Measurements from ENCODE around the gene UBQLN4. TPM values are rescaled to one million over a fixed set of nuclear protein-coding genes. Genes with fewer than 3 reads are reported as not detected.

Gene UBQLN4
- polyA plus RNA-seq, 1 donor from 2014 or later: 34.9 TPM

DNA sequence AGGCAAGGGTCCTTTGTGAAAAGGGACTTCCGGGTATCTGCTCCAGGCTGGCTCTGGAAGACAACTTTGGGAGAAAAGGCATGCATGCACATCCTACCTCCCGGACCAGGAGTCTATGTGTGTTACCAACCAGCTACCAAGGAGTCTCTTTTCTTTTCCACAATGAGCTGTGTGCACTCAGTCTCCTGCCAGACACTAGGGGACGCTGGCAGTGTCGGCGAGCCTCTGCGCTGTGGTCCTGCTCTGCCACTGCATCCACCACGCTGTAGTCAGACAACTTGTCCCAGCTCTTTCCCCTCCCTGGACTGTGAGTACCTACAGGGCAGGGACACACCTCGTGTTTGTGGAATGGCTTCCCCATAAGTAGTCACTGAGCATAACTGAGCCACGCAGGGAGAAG is 27.7 kb downstream of the UBQLN4 start:
- Histone ChIP-seq H3K4me2 (ENCODE audit: low read length) (no peak overlapping the region), H4K20me1 (ENCODE audit: insufficient read depth) (no peaks in the 10 kb centered on the region), H3K79me2 (replicated peaks; ENCODE audit: insufficient read depth, low read length) (no peaks in the 10 kb centered on the region), H3K9me2 (ENCODE audit: insufficient read depth, low read length) (no peaks in the 10 kb centered on the region), H3K4me3 (ENCODE audit: low read length) (no peak overlapping the region), H3K27me3 (ENCODE audit: insufficient read depth, low read depth, low read length) (no peaks in the 10 kb centered on the region), H3K27ac (ENCODE audit: low read length) (no peak overlapping the region), H3K9ac (ENCODE audit: low read length) (no peak overlapping the region), H2AFZ (ENCODE audit: low read depth, low read length) (no peak overlapping the region), H3K36me3 (ENCODE audit: insufficient read depth, low read length) (no peaks in the 10 kb centered on the region), H3F3A (ENCODE audit: insufficient read depth, low read length, poor library complexity, severe bottlenecking) (no peaks in the 10 kb centered on the region), H3K9me3 (ENCODE audit: low read length) (no peaks in the 10 kb centered on the region)
- TF ChIP-seq MXI1 (conservative IDR thresholded peaks at IDR 0.05; ENCODE audit: poor library complexity, severe bottlenecking) (no peak), RAD21 (conservative IDR thresholded peaks at IDR 0.05) (no peak)
- TF ChIP-seq, protein P1, sequence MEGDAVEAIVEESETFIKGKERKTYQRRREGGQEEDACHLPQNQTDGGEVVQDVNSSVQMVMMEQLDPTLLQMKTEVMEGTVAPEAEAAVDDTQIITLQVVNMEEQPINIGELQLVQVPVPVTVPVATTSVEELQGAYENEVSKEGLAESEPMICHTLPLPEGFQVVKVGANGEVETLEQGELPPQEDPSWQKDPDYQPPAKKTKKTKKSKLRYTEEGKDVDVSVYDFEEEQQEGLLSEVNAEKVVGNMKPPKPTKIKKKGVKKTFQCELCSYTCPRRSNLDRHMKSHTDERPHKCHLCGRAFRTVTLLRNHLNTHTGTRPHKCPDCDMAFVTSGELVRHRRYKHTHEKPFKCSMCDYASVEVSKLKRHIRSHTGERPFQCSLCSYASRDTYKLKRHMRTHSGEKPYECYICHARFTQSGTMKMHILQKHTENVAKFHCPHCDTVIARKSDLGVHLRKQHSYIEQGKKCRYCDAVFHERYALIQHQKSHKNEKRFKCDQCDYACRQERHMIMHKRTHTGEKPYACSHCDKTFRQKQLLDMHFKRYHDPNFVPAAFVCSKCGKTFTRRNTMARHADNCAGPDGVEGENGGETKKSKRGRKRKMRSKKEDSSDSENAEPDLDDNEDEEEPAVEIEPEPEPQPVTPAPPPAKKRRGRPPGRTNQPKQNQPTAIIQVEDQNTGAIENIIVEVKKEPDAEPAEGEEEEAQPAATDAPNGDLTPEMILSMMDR (IDR thresholded peaks at IDR 0.05; ENCODE audit: poor library complexity, severe bottlenecking): peak; percentile 49

DNA sequence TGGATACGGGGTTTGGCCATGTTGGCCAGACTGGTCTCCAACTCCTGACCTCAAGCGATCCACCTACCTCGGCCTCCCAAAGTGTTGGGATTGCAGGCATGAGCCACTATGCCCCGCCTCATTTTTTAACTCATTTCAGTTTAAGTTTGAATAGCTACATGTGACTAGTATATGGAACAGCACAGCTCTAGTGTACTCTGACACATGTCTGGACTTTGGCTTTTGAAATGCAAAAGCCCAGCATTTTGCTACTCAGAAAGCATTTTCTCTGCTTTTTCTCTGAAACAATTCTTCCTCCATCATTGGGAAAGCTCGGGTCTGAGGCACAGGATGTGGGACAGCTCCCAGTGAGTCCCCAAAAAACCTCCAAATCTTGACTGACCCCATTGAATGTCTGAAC is 28.8 kb downstream of the UBQLN4 start:
- Histone ChIP-seq H3K27ac (ENCODE audit: low read length) (no peak overlapping the region), H4K20me1 (ENCODE audit: insufficient read depth) (no peaks in the 10 kb centered on the region), H3K9me2 (ENCODE audit: insufficient read depth, low read length) (no peaks in the 10 kb centered on the region), H3K9ac (ENCODE audit: low read length) (no peak overlapping the region), H3K79me2 (replicated peaks; ENCODE audit: insufficient read depth, low read length) (peaks cover 8% of the 10 kb centered on the region), H3K4me3 (ENCODE audit: low read length) (no peak overlapping the region), H3K36me3 (ENCODE audit: insufficient read depth, low read length) (no peaks in the 10 kb centered on the region), H3F3A (ENCODE audit: insufficient read depth, low read length, poor library complexity, severe bottlenecking) (no peaks in the 10 kb centered on the region), H2AFZ (ENCODE audit: low read depth, low read length) (no peak overlapping the region), H3K27me3 (ENCODE audit: insufficient read depth, low read depth, low read length) (no peaks in the 10 kb centered on the region), H3K4me2 (ENCODE audit: low read length) (no peak overlapping the region), H3K9me3 (ENCODE audit: low read length) (no peaks in the 10 kb centered on the region)
- TF ChIP-seq, protein P2, sequence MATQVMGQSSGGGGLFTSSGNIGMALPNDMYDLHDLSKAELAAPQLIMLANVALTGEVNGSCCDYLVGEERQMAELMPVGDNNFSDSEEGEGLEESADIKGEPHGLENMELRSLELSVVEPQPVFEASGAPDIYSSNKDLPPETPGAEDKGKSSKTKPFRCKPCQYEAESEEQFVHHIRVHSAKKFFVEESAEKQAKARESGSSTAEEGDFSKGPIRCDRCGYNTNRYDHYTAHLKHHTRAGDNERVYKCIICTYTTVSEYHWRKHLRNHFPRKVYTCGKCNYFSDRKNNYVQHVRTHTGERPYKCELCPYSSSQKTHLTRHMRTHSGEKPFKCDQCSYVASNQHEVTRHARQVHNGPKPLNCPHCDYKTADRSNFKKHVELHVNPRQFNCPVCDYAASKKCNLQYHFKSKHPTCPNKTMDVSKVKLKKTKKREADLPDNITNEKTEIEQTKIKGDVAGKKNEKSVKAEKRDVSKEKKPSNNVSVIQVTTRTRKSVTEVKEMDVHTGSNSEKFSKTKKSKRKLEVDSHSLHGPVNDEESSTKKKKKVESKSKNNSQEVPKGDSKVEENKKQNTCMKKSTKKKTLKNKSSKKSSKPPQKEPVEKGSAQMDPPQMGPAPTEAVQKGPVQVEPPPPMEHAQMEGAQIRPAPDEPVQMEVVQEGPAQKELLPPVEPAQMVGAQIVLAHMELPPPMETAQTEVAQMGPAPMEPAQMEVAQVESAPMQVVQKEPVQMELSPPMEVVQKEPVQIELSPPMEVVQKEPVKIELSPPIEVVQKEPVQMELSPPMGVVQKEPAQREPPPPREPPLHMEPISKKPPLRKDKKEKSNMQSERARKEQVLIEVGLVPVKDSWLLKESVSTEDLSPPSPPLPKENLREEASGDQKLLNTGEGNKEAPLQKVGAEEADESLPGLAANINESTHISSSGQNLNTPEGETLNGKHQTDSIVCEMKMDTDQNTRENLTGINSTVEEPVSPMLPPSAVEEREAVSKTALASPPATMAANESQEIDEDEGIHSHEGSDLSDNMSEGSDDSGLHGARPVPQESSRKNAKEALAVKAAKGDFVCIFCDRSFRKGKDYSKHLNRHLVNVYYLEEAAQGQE (IDR thresholded peaks at IDR 0.05; ENCODE audit: borderline replicate concordance): no peak

DNA sequence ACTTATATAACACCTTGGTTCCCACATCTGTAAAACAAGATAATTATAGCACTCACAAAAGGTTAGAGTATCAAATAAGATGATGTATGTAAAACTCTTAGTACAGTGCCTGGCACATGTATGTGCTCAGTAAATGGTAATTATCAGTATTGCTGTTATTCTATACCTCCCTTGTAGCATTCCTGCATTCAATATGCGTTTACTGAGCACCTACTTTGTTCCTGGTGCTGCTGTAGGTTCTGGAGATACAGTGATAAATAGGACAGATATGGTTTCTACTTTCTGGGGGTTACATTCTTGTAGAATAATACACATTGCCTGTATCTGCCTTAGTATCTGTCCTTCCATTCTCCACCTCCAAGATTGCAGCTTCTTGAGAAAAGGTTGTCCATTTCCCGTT is 31.6 kb downstream of the UBQLN4 start:
- H3K4me2 ChIP-seq (ENCODE audit: low read length): no peak overlapping the region
- no peaks in the 10 kb centered on the region for H3K27me3 ChIP-seq (ENCODE audit: insufficient read depth, low read depth, low read length)
- no peaks in the 10 kb centered on the region for H4K20me1 ChIP-seq (ENCODE audit: insufficient read depth)
- H3K9me3 ChIP-seq (ENCODE audit: low read length): no peaks in the 10 kb centered on the region
- H3K4me3 ChIP-seq (ENCODE audit: low read length): no peak overlapping the region
- TF ChIP-seq TAF1 (IDR thresholded peaks at IDR 0.05; ENCODE audit: low read depth) (no peak), EP300 (conservative IDR thresholded peaks at IDR 0.05; ENCODE audit: poor library complexity, severe bottlenecking) (no peak), MXI1 (conservative IDR thresholded peaks at IDR 0.05; ENCODE audit: poor library complexity, severe bottlenecking) (no peak)
- TF ChIP-seq, protein P1 (IDR thresholded peaks at IDR 0.05; ENCODE audit: poor library complexity, severe bottlenecking): no peak
- H3K79me2 ChIP-seq (replicated peaks; ENCODE audit: insufficient read depth, low read length): peaks cover 21% of the 10 kb centered on the region
- H3K27ac ChIP-seq (ENCODE audit: low read length): no peak overlapping the region
- H3K9ac ChIP-seq (ENCODE audit: low read length): no peak overlapping the region
- no peaks in the 10 kb centered on the region for H3F3A ChIP-seq (ENCODE audit: insufficient read depth, low read length, poor library complexity, severe bottlenecking)
- no peak overlapping the region for H2AFZ ChIP-seq (ENCODE audit: low read depth, low read length)
- H3K36me3 ChIP-seq (ENCODE audit: insufficient read depth, low read length): no peaks in the 10 kb centered on the region
- no peaks in the 10 kb centered on the region for H3K9me2 ChIP-seq (ENCODE audit: insufficient read depth, low read length)

Measured in neural cell (in vitro differentiated cells).